ENCODE measurements around the gene GOLGA2.

GRCh38 chr9:128286440-128286839 is 10.6 kb upstream of the GOLGA2 start:
- TF ChIP-seq POLR2A (IDR thresholded peaks at IDR 0.05) (no peak), CTCF (IDR thresholded peaks at IDR 0.05) (no peak)

Measured in body of pancreas (tissue), 4 donors.